Astrocyte of the hippocampus (primary cell): ENCODE data around the gene CHD6.

Experiments used
- DNase-seq: peaks from one replicate; pipeline ENCODE4 v3.0.0; 2011; ENCODE audit warnings: low read depth, low spot score

Gene CHD6

GRCh38 chr20:41623625-41624375, 5.6 kb upstream of the CHD6 start:
- no peak for DNase-seq

DNA sequence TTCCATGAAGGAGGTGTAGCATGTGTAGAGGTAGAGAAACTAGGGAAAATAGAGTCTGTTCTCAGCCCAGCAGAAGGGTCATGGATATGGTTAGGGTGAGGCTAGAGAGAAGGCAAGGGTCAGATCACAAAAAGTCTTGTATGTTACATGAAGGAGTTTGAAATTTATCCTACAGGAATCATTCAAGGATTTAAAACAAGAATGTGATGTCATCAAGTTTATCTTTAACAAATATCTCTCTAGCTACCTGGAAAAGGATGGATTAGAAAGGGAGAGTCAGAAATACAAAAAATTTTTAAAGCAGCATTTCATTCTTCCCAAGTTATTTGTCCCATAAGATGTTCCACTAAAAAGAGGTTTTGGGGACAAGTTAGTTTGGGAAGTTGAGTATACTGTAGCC, 4.4 kb upstream of the CHD6 start:
- DNase-seq, result no peak

GRCh38 chr20:41621971-41622370, 3.8 kb upstream of the CHD6 start:
- no peak for DNase-seq

DNA sequence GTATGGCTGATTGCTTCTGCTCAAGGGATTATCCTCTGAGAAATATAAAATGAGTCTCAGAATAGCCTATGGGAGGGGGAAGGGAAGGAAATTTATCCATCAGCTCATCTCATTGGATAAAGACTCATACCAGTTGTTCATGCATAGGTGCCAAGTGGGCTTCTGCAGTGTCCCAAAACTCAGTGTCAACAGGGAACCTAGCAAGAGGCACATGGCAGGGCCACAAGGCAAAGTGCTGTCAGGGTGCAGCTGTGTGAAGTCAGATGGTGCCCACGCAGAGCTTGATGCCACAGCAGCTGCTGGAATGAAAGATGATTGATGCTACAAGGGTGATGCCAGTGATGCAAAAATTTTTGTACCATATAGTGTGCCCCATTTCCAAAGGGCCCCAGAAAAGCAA, 3.2 kb upstream of the CHD6 start:
- DNase-seq, result no peak

- no peak for DNase-seq
Observed at GRCh38 chr20:41619360-41620100, 1.4 kb upstream of the CHD6 start.

DNA sequence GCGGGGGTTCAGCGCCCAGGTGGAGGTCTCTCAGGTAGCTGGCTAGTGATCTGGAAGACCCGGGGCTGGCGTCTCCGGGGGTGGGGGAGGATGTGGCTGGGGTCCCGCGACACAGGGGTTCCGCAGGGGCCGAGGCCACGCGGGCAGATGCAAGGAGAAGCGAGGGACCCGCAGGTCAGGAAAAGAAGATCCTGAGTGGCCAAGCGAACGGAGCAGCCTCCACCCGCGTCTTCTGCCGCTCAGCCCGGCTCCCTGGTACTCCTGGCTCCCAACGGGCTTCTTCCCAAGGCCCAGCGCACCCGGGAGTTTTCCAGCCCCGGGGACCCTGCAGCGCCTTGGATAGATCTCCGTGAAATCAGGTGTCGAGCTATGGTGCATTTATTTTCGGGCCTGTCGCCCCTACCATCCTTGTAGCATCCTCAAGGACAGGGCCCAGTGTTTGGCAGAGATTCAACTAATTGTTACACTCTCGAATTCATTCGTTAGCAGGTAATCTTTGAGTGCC, 682 bp upstream of the CHD6 start:
- peak; percentile 57 for DNase-seq

GRCh38 chr20:41617059-41617901, 897 bp downstream of the CHD6 start:
- DNase-seq, result peak; percentile 50

DNA sequence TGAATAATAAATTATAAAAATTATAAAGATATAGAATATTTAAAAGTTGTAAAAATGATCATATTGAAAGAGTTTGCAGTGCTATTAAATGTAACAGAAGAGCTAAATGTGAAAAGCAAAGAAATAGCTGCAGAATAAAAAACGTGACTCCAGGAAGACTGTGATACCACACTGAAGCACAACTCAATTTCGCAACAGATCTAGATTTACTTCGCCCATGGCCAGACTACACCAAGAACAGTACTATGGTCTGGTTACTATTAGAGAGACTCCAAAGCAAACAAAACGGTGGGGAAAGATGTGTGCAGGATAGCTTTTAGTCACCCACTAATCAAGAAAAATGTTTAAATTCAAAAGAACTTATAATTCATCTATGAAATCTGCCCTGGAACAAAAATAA, 1.9 kb downstream of the CHD6 start:
- DNase-seq, result no peak

DNA sequence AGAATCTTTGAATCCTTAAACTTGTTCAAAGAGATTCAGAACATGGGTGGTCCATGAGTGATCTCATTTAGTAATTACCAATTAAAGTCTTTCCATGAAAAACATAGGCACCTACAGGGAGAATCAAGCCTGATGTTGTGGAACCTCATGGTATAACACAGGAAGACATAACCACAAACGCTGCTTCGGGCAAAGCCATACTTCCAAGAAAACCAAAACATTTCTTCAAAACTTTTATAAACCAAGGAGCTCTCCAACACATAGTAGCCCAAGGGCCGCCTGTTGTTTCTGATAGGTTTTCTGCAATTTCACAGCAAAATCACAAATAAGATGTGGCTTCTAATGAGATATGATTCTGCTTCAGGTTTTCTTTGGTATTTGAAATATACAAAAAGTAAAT, 2.5 kb downstream of the CHD6 start:
- no peak for DNase-seq

DNA sequence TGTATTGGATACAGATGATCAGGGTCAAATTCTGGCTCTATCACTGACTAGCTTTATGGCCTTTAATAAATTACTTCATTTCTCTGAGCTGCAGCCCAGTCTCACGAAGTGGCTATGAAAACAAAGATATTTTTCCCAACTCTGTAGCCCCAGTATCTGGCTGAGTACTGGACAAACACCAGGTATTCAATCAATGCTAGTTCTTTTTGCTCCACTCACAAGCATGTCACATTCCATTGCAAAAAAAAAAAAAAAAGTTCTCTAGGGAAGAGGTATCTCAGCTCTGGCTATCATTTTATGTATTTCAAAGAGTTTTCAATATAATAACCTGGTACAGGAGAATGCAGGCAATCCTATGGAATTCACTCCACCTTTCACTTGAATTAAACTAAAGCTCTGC, 3.1 kb downstream of the CHD6 start:
- peak; percentile 39 for DNase-seq

GRCh38 chr20:41613321-41613720, 4.9 kb downstream of the CHD6 start:
- no peak for DNase-seq

GRCh38 chr20:41609474-41609873, 8.7 kb downstream of the CHD6 start:
- DNase-seq, result no peak

DNA sequence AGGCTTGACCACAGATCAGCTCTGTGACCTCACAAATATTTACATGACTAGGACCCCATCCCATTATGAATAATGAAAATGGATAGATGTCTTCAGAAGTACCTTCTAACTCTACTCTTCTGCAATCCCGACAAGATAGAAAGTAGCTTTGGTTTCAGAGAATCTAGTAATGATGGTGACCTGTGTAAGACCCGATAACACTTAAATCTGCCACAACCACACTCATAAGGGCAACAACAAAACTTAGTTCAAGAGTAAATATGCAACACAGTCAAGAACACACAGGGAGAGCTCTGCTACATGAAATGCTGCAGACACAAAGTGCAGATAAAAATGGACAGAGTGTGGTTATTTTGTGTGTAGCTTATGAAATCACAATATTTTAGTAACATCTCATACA, 9.6 kb downstream of the CHD6 start:
- no peak for DNase-seq

DNA sequence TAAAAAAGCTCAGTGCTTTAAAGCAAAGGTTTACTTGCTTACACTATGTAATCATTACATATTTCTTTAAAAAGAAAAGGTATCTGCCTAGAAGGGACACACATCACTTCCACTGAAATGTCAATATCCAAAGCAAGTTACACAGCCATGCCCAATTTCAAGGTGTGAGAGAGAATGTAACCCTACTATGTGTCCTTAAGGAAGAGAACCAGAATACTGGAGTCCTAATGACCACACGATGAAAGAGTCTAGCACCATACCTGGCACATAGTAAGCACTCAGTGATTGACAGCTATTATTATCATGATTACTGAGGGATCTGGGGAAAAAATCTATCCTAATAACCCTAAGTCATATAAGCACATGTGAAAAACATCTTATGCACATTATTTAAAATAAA, 10.4 kb downstream of the CHD6 start:
- DNase-seq, result no peak

DNA sequence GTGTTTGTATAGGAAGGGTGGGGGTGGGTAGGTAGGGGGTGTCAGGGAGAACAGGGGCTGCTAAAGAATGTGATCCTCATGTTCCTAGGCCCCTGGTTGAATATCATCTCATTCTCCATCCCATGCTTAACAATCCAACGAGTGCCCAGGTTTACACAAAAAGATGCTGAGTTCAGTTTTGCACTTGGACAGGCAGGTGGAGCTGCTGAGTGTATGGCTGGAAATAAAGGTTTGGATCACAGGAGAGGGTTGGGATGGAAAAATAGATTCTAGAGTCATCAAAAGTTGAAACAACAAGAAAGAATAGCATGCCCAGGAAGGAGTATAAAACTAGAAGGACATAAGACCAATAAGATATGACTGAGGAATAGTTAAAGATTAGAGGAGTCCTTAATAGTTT, 14.2 kb downstream of the CHD6 start:
- DNase-seq, result no peak

- no peak for DNase-seq
Observed at GRCh38 chr20:41601742-41602141, 16.4 kb downstream of the CHD6 start.

- DNase-seq, result no peak
Observed at GRCh38 chr20:41600926-41601631, 17.1 kb downstream of the CHD6 start.

DNA sequence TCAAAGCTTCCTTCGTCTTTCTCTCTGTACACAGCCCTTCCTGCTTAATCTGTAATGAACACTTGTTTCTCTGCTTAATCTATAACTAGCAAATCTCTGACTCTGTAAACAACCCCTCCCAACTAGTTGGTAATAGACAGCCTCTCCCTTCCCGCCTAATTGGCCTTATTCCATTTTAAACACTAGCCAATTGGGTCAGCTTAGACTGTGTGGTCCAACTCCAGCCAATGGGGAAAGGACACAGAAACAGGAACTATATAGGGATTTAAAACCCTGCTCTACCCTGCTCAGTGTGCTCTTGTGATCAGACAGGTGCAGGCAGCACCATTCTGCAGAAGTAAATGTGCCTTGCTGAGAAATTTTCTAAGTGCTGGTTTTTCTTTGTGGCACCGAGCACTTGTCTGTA, 18.5 kb downstream of the CHD6 start:
- no peak for DNase-seq

GRCh38 chr20:41598719-41599118, 19.5 kb downstream of the CHD6 start:
- no peak for DNase-seq

GRCh38 chr20:41594514-41595322, 23.5 kb downstream of the CHD6 start:
- no peak for DNase-seq
